NCI-H2171 (cell line): Measurements from ENCODE around the gene SLC35E1.
"Not testable (repeated sequence)": the region's sequence is repeated elsewhere in the genome, so short reads cannot be mapped to it uniquely, and the experiment has no call there.

Source experiments
- DNase-seq: peaks from one replicate; lab custom pipeline; 2025; lab: John Stamatoyannopoulos, UW

The SLC35E1 gene

GRCh38 chr19:16522559-16523377 is 49.4 kb downstream of the SLC35E1 start:
- no peak for DNase-seq

GRCh38 chr19:16521715-16522289 is 50.4 kb downstream of the SLC35E1 start:
- no peak for DNase-seq

- DNase-seq = no peak
Measured at GRCh38 chr19:16520986-16521624, 51.1 kb downstream of the SLC35E1 start.

GRCh38 chr19:16520074-16520973 is 51.9 kb downstream of the SLC35E1 start:
- no peak for DNase-seq

- no peak for DNase-seq
Measured at GRCh38 chr19:16519230-16519687, 53.0 kb downstream of the SLC35E1 start.

- no peak for DNase-seq
Measured at GRCh38 chr19:16518483-16519229, 53.6 kb downstream of the SLC35E1 start.

GRCh38 chr19:16518061-16518460 is 54.2 kb downstream of the SLC35E1 start:
- no peak for DNase-seq

GRCh38 chr19:16516923-16517610 is 55.1 kb downstream of the SLC35E1 start:
- DNase-seq = no peak

GRCh38 chr19:16516381-16516780 is 55.8 kb downstream of the SLC35E1 start:
- no peak for DNase-seq

GRCh38 chr19:16514383-16515019 is 57.7 kb downstream of the SLC35E1 start:
- no peak for DNase-seq

- not testable (repeated sequence) for DNase-seq
Measured at GRCh38 chr19:16512611-16513010, 59.6 kb downstream of the SLC35E1 start.

- no peak for DNase-seq
Measured at GRCh38 chr19:16509141-16510061, 62.8 kb downstream of the SLC35E1 start.

GRCh38 chr19:16508546-16508945 is 63.7 kb downstream of the SLC35E1 start:
- no peak for DNase-seq

- no peak for DNase-seq
Measured at GRCh38 chr19:16506961-16507360, 65.3 kb downstream of the SLC35E1 start.

- DNase-seq = not testable (repeated sequence)
Measured at GRCh38 chr19:16506161-16506560, 66.1 kb downstream of the SLC35E1 start.

GRCh38 chr19:16504271-16504670 is 67.9 kb downstream of the SLC35E1 start:
- no peak for DNase-seq
